IPS-11a (cell line): ENCODE results near the gene CTBP2.

Experiments
- H3K4me3 ChIP-seq: one replicate; pipeline ENCODE4 v1.5.1; 2013; ENCODE audit warnings: low read depth, low read length, control low read depth

CTBP2 gene

DNA sequence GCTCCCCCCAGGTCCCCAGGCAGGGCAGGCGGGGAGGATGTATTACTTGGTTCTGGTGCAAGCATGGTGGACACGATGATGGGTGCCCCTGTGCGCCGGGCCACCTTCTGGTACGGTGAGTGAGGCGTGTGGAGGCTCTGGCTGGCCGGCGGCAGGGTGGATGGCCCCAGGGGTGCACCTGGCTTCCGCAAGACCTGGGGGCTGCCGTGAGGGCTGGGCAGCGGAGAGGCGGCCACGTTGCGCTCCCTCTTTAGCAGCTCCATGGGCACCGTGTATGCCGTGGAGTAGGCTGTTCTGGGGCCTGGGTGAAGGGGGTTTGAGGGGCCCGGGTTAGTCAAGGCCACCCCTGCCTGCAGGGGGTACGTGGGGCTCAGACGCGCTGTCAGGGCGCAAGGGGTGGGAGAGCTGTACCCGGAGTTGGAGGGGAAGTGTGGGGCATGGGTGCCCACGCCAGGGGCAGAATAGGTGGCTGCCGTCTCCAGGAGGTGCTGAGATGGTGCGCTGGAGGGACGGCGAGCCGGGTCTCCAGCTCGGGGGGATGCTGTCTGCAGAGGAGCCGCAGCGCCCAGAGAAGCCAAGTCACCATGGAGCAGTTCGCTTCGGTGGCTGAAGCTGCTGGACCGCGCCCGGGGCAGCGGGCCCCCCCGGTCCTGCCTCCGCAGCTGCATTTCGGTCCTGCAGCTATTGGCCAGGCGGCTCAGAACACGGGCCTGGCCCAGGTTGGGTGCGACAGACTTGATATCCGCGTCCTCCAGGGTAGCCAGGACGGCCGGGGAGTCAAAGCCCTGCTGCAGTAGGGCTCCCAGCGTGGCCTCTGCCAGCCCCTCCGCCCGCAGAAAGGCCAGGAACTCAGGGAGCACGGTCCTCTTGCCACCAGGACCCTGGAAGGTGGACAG lies 134.1 kb downstream of the CTBP2 start:
- no peak overlapping the region for H3K4me3 ChIP-seq

DNA sequence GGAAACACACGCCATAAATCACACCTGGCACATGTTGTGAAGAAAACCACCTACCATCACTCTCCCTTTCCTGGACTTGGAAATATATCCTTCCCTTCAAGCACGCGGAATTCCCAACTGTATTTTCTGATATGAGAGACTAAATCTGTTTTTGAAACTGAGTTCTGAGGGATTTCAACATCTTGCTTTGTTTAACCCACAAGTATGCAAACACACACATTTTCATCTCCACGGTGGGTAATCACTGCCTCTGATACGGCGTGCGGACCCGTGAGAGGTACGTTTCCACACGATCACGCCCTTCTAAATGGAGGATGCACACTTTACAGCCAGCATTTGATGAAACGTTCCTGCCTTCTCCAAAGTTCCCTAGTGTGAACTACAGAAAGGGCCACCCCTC lies 135.0 kb downstream of the CTBP2 start:
- no peak overlapping the region for H3K4me3 ChIP-seq

DNA sequence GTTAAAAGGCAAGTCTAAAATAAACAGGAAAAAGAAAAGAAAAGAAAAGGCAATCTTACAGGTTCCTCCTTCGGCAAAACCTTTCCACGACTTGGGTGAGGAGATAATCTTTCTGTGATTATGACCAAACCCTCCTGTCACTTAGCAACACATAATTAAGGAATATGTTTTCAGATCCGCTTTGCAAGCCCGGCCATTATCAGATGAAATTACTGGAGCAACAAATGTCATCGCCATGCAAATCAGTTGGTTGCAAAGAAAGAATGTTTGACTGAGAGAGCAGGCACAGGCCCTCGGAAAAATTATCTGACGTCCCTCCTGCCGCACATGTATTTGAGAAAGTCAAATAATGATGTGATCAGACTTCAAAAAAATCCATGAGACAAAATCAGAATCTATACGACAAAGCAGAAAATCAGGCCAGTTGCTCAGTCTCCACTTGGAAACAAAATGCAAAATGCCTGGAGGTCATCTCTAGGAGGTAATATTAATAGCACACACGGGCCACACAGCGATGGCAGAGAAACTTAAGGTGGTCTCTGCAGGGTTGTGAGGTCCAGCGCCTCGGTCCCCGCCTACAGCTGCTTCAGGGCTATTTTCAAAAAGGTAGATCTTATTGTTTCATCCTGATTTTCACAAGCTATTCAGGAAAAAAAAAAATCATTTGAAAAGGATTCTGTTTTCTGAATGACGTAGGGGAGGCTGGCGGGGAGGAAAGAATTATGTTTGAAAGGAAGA lies 135.7 kb downstream of the CTBP2 start:
- H3K4me3 ChIP-seq: no peak overlapping the region

DNA sequence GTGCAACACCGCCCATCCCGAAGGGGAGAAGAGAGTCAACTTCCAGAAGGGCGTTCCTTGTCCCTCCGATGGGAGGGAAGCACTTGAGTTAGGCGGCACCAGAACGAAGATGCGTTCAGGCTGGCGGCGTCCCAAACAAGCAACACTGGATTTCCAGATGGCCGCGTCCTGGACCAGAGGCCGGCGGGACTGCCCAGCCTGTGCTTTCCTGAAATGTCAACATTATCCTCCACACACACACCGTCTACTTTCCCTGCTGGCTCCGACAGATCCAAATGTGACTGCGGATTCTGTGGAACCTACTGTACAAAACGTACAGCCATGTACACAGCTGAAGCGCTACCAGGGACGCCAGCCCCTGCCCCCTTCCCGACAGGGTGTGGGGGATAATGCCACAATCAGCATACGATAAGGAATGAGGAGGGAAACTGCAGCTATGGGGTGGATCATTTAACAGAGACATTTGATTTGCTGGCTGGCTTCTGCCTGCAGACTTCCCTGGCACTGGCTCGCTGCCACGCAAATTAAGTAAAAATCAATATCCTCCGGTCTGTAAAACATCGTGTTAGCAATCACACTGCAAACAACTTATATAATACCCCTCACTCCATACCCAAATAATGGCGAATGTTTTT lies 136.4 kb downstream of the CTBP2 start:
- H3K4me3 ChIP-seq: no peak overlapping the region

DNA sequence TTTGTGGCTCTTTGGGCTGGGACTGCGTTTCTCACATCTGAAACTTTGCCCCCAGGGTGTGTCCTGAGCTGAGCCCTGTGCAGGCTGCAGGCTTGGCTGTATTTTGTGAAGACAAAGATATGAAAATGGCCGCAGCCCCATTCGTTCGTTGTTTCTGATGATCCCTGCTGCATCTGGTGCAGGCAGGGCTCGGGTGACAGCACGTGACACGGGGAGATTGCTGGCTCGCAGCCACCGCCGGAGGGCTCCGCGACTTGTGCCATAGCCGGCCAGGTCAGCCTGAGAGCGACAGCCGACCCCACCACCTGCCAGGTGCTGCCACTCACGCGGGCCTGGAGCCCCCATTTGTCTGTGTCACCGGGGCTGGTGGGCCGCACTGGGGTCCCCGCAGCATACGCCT lies 137.1 kb downstream of the CTBP2 start:
- H3K4me3 ChIP-seq: no peak overlapping the region

DNA sequence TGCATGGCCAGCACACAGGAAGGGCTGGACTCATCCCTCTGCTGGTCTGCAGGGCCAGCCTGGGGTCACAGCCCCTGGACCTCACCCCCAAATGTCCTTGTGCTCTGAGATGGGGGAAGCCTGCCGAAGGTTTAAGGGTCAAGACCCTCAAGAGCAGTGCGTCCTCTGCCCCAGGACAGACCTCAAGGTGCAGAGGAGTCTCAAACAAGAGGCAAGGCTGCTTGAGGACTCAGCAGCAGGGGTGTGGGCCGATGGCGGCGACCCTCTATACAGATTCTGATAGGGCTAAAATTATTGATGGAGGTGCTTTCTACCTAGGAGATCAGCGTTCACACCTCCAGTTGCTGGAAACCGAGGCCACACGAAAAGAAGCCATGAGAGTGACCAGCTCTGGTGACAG lies 137.7 kb downstream of the CTBP2 start:
- no peak overlapping the region for H3K4me3 ChIP-seq

DNA sequence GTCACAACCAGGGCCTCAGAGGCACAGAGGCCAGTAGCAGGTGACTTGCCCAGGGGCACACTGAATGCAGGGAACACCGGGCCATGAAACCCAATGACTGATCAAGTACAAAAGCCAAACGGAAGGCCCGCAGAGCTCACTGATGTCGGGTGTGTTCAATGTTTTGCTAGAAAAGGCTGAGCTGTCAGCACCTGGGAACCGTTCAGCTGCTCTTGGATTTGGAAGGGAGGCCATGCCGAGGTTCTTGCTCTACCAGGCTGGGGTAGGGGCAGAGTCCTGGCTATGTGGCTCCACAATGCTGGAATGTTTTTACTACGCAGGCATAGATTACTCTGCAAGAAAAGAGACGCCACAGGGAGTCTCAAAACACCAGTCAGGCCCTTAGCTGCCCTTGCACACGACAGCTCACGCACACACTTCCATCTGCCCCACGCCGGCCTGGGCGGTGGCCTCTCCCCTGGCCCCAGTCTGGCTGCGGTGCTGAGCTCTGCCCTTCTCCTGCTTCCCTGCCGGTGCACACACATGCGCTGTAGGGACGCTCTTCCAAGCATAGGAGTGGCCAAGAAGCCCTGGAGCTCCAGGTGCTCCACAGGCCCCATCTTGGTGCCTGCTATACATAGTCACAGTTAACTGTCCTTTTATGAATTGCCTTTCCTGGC lies 138.5 kb downstream of the CTBP2 start:
- no peak overlapping the region for H3K4me3 ChIP-seq

DNA sequence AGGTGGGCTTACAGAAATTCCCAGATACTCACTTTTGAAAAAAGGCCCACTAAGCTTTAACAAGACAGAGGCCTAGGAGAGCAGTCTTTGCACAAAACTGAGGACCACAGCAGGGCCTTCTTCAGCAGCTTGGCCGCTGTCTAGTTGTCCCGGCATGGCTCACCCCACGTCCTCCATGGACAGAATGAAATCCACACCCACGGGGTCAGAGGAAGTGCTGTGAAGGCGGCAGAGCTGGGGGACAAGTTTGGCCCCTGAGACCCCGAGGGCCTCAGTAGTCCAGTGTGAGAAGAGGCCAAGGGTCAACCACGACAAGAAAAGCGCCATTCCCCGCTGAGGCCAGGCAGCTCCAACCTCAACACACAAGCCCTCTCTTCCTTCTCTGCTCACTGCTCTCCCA lies 139.5 kb downstream of the CTBP2 start:
- H3K4me3 ChIP-seq: no peak overlapping the region

DNA sequence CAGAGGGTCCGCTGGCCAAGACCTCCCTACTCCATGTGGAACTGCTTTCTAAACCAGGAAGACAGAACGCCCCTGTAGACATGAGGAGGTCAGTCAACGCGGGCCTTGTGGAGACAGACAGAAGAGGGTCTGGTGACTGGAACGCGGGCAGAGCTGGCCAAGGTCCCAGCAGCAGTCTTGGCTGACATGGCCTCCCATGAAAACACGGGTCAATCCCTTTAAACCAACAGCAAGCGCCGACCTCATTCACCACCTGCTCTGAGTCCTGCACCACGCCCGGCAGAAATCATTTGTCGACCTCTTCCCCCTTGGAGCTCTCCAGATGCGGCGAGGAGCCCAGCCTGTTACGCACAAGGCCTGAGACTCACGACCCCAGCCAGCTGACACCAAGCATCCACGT lies 140.0 kb downstream of the CTBP2 start:
- no peak overlapping the region for H3K4me3 ChIP-seq

DNA sequence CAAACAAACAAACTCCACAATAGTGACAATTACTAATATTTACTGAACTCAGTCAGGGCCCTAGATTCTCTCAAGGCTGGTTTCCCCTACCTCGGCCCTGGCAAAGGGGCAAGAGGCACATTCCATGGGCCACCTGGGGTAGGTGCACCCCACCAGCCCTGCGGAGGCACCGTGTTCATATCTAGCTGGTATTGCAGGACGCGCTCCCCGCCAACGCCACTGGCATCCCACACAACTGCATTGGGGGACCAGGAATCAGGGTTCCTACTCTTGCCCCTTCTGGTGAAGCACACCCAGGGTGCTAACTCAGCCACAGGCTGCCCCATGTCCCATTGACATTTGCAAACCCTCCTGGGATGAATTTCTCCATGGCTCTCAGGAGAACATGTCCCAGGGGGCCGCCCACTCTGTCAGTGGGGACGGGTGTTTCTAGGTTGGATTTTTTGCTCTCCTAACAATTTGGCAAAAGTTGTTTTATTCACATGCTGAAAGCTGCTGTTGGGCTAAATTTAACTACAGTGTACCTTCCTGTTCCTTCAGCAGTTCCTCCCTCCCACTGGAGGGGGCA lies 141.7 kb downstream of the CTBP2 start:
- H3K4me3 ChIP-seq: no peak overlapping the region

DNA sequence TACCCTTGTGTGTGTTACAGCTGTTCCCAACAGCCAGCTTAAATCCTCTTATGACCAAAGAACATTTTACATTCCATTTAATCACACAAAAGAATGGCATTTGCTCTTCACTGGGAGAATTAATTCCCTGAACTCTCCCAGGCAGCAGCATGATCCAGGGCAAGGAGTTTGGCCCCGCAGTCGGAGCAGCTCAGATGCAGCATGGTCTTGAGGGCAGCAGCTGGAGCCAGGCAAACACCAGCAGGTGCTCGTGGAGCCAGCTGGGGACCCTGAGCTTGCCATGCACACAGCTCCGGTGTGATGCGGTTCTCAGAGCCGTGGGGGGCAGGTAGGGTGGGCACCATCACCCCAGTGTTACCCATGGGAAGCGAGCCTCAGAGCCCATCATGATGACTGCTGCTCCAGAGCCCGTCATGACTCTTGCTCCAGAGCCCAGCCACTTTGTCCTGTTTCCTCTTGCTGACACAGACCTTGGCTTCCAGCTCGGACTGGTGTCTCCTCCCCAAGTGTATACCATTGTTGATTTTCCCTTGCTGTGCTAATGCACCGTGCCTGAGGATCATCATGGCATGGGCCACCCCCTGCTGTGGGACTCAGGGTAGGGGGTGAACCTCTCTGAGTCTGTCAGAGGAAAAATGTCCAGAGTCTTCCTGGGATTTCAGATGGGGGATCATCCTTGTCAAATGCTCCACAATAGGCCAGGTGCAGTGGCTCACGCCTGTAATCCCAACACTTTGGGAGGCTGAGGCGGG lies 142.6 kb downstream of the CTBP2 start:
- no peak overlapping the region for H3K4me3 ChIP-seq

DNA sequence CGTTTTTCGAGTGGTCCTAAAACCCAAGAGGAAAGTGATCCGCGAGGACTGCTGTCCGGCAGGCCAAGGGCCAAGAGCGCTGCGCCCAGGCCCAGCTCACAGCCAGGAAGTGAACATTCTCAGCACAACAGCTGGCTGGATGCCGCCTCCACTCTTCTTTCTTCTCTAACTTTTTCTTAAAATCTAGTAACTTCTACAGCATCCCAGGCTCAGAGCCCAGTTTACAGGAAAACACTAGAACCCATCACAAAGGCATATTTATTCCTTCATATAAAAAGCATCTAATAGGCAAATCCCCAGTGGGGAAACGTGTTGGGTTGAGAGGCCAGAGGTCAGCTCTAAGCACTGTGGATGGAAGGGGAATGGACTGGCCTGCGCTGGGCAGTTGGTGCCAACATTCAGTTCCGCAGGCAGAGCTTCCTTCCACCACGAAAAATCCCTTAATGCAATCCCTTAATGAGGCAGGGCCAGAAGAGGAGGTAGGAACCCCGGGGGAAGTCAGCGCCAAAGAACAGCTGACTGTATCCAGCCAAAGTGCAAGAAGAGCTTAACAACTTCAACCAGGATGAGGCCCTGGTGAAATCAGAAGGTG lies 143.7 kb downstream of the CTBP2 start:
- H3K4me3 ChIP-seq: no peak overlapping the region

DNA sequence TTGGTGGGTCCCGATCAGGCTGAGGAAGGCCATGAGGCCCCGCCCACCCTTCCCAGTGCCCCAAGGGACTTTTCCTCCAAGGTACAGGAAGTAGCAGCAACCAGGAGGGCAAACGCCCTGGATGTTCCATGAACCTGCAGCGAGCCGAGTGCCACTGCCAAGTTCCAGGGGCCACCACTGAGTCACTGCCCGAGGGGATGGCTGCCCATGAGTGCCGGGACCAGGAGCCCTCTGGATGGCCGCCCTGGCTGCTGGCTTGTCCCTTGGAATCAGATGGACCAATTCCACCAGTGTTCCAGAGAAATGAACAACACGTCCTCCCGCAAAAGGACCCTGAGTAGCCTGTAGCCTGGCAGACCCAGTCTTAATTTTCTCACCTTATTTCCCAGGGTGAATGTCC lies 144.2 kb downstream of the CTBP2 start:
- H3K4me3 ChIP-seq: no peak overlapping the region

DNA sequence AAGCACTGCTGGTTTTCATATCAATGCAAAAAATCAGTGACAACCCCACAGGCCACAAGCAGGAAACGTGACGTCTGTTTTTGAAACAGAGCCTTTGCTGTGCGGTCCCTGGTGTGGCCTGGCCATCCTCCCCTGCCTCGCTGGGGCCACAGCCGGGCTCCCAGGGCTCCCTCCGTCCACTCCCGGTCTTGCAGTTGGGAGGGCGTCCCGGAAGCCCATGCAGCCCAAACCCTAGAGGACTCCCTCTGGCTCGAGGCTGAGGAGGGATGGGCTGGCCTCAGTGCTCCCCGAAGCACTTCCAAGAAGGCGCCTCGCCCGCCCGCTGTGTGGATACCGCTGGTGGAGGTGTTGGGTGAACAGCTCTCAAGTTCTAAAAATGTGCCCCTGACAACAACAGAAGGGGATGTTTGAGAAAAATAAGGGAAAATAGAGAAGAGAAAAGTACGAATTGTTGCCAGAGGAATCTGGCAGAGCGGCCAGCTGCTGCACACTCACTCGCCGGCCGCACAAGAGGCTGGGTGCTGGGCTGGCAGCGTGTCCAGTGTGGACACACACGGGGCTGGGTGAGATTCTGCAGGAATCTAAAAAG lies 144.9 kb downstream of the CTBP2 start:
- H3K4me3 ChIP-seq: no peak overlapping the region

DNA sequence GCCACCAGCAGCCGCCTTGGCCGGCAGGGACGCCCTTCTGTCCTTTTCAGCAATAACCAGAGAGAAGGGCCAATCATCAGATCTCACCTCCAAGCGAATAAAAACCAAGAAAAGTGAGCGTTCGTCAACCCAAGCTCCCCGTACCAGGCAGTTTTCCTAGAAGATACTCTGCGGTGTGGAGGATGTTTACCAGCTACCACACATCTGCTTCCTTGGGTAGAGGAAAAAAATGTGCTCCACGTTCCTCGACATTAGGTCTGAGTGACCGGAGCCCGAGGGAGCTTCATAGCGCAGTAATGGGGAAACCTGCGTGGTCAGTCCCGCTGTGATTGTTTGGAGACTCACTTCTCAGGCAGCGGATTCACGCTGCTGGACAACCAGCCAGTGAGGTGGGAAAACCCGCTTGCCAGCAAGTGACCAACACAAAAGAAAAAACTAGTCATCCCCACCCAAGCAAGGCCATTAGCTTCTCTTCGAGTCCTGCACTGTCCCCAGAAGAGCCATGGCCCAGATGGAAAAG lies 145.5 kb downstream of the CTBP2 start:
- H3K4me3 ChIP-seq: no peak overlapping the region

DNA sequence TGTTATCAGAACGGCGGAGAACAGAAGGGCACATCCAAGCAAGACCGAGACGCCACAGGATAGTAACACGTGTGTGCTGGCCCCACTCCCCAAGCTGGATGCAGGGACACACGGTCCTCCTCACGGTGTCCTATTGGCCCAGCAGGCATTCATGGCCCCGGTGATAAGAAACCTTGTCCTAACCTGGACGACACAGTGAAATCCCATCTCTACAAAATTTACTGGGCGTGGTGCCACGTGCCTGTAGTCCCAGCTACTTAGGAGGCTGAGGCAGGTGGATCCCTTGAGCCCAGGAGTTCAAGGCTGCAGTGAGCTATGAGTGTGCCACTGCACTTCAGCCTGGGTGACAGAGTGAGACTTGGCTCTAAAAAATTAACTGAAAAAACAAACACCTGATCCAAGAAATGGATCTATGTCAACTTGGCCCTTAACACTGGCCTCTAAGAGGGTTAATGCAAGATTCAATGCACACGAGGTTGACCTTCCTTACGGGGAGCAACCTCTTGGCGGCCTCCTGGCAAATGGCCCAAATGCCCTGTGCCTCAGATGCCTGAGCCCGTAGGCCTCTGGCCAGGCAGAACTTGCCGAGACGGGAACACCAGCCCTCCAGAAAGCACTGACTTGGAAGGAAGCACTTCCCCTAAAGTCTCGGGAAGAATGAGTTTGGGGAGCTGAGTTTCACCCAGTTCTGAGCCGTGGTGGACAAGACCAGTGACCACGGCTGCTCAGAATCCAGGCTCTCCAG lies 146.1 kb downstream of the CTBP2 start:
- no peak overlapping the region for H3K4me3 ChIP-seq

DNA sequence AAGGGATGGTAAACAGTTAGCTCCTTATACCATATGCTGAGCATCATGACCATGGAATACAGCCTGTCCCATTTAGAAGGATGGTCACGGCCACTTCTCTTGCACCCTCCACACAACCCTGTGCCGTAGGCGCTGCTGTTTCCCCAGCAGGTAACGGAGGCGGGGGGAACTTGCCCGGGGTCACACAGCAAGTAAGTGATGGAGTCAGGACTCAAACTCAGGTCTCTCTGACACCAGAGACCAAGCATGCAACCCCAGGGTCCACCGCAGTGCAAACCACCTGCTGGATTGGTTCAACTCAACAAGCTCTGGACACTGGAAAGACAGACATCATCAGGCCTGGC lies 146.9 kb downstream of the CTBP2 start:
- no peak overlapping the region for H3K4me3 ChIP-seq

DNA sequence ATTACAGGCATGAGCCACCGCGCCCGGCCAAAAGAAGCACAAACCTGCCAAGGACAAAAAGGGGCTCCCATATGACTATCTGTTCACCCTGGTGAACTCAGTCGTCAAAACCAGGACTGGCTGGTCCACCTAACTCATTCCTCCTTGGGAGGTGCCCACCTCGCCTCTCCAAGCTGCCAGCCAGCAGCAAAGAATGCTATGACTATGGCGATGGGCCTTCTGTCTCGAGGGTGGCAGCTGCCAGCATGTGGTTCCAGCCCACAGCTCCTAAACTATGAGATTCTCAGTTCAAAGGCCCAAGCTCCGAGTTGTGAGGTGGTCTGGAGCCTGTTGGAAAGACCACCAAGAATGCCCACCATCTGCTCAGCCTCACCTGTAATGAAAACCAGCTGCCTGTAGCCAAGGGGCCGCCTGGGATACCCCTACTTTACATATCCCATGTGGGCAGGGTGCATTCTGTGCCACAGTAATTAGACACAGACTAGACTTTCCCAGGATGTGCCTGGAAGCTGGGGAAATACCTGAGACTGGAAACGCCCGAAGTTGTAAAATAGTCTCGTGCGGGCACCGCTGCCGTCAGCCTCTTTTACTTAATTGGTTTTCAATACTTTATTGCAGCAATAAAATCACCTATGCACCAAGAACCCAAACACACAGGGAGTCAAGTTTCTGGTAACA lies 147.4 kb downstream of the CTBP2 start:
- H3K4me3 ChIP-seq: no peak overlapping the region
